Activated naive CD8-positive, alpha-beta T cell treated with anti-CD3 and anti-CD28 coated beads, Interleukin-2, amount 10 ng/mL, durations not matched to agents 7 days and 5 days (primary cell): ENCODE results near the gene HECW1. TPM values are rescaled to one million over a fixed set of nuclear protein-coding genes. Genes with fewer than 3 reads are reported as not detected.
"Not testable (repeated sequence)": the region's sequence is repeated elsewhere in the genome, so short reads cannot be mapped to it uniquely, and the experiment has no call there.

Source experiments
- ATAC-seq: fragments of 150-1000 bp; cut with Tn5 transposase; one replicate; pipeline ENCODE4 v1.10.0; 2021; ENCODE audit warnings: low read depth, moderate library complexity
- POLR2A ChIA-PET: fragments of 350-600 bp; sonication (Branson Sonifier 250); formaldehyde crosslinking; loops from one replicate; lab custom pipeline; 2021; ENCODE audit warnings: antibody characterized with exemption; lab: Charles Lee
- DNase-seq: peaks from one replicate; pipeline ENCODE4 v3.0.0; 2021
- H3K27ac Mint-ChIP-seq: one replicate; pipeline ENCODE4 v1.8.0; 2022; ENCODE audit warnings: mild to moderate bottlenecking, mixed read lengths
- H3K27me3 Mint-ChIP-seq: one replicate; pipeline ENCODE4 v1.8.0; 2022; ENCODE audit warnings: mild to moderate bottlenecking, moderate library complexity, mixed read lengths
- H3K36me3 Mint-ChIP-seq: one replicate; pipeline ENCODE4 v1.8.0; 2021; ENCODE audit warnings: mild to moderate bottlenecking, mixed read lengths
- H3K4me1 Mint-ChIP-seq: one replicate; pipeline ENCODE4 v1.8.0; 2021; ENCODE audit warnings: mixed read lengths
- H3K4me3 Mint-ChIP-seq: one replicate; pipeline ENCODE4 v1.8.0; 2022; ENCODE audit warnings: mild to moderate bottlenecking, moderate library complexity, mixed read lengths
- H3K9me3 Mint-ChIP-seq: one replicate; pipeline ENCODE4 v1.8.0; 2021; ENCODE audit warnings: mixed read lengths
- total RNA-seq, 2 experiments: library from RNA; stranded (reverse); gene quantifications; one replicate each; pipeline ENCODE4 v1.2.3, GENCODE V29; 2021

Gene HECW1
- total RNA-seq, 2 experiments from 2014 or later: not detected

DNA sequence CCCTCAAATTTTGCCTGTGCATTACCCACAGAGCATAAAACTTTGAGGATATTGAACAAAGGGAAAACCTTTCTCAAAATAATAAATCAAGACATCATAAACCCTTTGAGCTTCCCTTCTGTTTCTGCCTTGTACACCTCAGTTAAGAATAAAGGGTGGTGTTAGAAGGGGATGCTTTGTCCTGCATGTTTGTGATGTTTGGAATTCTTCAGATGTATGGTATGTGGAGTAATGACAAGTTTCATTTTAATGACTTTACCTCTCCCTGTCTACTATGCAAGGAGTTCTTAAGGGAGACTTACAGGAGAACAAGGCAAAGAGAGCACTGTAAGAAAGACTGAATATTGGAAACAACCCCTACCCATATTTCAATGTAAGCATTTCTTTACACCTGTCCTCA, 99.2 kb downstream of the HECW1 start:
- Mint-ChIP-seq H3K27me3 (peaks cover 7% of the 10 kb centered on the region), H3K27ac (no peak overlapping the region), H3K9me3 (no peaks in the 10 kb centered on the region), H3K4me3 (no peak overlapping the region), H3K4me1 (no peaks in the 10 kb centered on the region), H3K36me3 (no peaks in the 10 kb centered on the region)
- POLR2A ChIA-PET: no interaction called here
- ATAC-seq (no peak), DNase-seq (no peak)

DNA sequence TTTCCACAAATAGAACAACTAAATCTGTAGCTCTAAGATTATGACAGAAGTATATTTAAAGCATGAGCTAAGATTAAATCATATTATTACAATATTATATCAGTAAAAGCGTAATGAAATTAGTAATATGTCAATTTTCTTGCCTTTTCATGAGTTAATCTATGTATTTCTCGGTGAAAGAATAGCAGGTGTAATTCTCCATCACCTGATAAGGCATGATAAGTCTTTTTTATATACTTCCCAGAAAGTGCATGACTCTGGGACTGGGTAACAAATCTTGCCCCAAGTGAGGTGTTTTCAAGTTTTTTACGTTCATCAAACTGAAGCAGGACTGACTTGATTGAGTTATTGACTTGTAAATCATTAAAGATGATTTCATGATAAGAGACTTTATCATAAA, 100.5 kb downstream of the HECW1 start:
- H3K4me1 Mint-ChIP-seq: no peaks in the 10 kb centered on the region
- H3K4me3 Mint-ChIP-seq: no peak overlapping the region
- H3K27ac Mint-ChIP-seq: no peak overlapping the region
- ATAC-seq (no peak), DNase-seq (no peak)
- no peaks in the 10 kb centered on the region for H3K9me3 Mint-ChIP-seq
- H3K27me3 Mint-ChIP-seq: peaks cover 7% of the 10 kb centered on the region
- POLR2A ChIA-PET: no interaction called here
- no peaks in the 10 kb centered on the region for H3K36me3 Mint-ChIP-seq

DNA sequence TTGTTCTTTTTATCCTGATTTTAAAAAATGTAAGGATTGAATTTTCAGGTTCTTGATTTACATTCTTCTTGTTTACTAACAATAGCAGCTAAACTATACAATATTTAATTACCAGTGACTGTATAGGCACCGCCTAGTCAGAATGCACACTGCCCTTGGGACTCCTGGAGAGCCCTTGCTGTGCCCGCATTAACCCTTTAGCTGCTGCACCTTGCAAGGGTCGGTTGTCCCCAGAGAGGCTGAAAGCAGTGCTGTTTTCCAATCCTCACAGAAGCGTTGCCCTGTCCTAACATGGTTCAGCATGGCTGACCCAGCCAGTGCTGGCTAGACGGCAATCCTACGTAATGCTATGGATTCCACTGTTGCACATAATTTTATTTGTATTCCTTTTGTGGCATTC, 102.6 kb downstream of the HECW1 start:
- POLR2A ChIA-PET: no interaction called here
- Mint-ChIP-seq H3K36me3 (no peaks in the 10 kb centered on the region), H3K27ac (no peak overlapping the region), H3K4me1 (no peaks in the 10 kb centered on the region), H3K4me3 (no peak overlapping the region), H3K9me3 (no peaks in the 10 kb centered on the region), H3K27me3 (peaks cover 7% of the 10 kb centered on the region)
- DNase-seq (no peak), ATAC-seq (no peak)

DNA sequence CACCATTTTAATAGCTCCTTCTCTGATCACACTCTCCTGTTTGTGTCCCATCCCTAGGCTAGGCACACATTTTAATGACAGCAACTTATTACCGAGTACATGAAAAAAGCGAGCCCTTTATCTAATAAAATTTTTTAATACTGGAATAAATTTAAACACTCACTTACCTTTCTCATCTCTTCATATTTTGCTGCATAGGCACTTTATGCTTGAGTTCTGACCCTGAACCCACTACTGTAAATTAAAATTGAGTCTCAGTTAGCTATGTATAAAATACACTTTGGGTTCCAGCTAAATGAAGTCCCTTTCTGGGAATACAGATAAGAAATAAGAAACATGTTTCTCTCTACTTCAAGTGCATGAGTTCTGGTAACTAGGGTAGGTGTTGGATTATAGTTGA, 104.6 kb downstream of the HECW1 start:
- POLR2A ChIA-PET: no interaction called here

DNA sequence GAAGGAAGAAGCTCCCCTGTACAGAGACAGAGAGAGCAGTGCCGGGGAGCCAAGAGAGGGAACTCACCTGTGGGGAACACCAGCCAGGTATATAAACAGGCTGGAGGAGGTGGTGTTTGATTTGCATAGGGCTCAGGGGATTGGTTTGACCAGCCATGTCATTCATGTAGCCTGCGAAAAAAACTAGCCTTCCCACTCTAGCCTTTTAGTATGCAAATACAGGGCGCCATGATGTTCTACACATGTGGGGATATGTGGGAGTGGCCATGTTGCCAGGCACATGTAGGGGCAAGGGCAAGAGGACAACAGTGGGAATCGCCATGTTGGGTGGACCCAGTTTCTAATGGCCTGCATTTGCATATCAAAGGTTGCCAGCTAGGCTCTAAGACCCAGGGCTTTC, 106.5 kb downstream of the HECW1 start:
- H3K4me3 Mint-ChIP-seq, H3K27me3 Mint-ChIP-seq, H3K36me3 Mint-ChIP-seq, DNase-seq, ATAC-seq, POLR2A ChIA-PET, H3K9me3 Mint-ChIP-seq, H3K27ac Mint-ChIP-seq, H3K4me1 Mint-ChIP-seq: not testable (repeated sequence)

More for the DNA sequence above, 104.6 kb downstream of the HECW1 start:
- no peaks in the 10 kb centered on the region for H3K36me3 Mint-ChIP-seq
- DNase-seq (no peak), ATAC-seq (no peak)
- H3K9me3 Mint-ChIP-seq: no peaks in the 10 kb centered on the region
- H3K4me3 Mint-ChIP-seq: no peak overlapping the region
- no peaks in the 10 kb centered on the region for H3K4me1 Mint-ChIP-seq
- peaks cover 7% of the 10 kb centered on the region for H3K27me3 Mint-ChIP-seq
- H3K27ac Mint-ChIP-seq: no peak overlapping the region

DNA sequence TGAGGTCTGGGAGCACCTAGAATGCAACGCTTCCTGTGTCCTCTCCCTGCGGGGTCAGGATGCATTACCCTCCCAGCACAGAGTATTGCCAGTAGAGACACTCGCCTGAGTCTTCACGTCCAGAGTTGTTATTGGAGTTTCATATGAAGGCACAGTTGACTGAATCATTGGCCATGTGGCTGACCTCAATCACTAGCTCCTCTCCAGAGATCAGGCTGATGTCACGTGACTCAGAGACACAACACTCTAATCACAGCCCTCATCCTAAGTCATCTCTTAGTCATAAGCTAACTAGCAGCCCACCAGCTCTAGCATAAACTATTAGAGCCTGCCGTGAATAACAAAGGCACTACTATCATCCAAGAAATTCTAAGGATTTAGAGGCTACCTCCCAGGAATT, 107.8 kb downstream of the HECW1 start:
- Mint-ChIP-seq H3K36me3 (no peaks in the 10 kb centered on the region), H3K9me3 (no peaks in the 10 kb centered on the region), H3K4me1 (no peaks in the 10 kb centered on the region), H3K27ac (no peak overlapping the region), H3K27me3 (peaks cover 5% of the 10 kb centered on the region), H3K4me3 (no peak overlapping the region)
- DNase-seq (no peak), ATAC-seq (no peak)
- POLR2A ChIA-PET: no interaction called here

DNA sequence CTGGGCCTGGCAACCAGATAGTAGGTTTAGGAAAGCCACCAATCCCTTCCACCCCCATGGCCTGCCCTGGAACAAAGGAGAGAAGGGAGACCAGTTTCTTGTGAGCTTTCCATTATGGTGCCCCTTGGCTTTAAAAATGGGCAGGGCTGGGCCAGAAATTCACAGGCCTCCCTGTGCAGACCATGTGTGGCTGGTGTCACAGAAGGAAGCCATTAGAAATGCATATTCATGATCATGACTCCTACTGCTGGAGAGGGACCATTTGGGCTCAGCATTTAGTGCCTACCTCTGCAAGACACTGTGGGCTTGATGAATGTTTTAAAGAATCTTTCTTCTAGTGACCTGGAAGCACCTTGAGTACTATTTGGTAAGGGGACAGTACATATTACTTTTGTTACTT, 108.3 kb downstream of the HECW1 start:
- POLR2A ChIA-PET: no interaction called here
- Mint-ChIP-seq H3K9me3 (no peaks in the 10 kb centered on the region), H3K4me1 (no peaks in the 10 kb centered on the region), H3K27ac (no peak overlapping the region), H3K27me3 (peaks cover 1% of the 10 kb centered on the region), H3K4me3 (no peak overlapping the region), H3K36me3 (no peaks in the 10 kb centered on the region)
- ATAC-seq (no peak), DNase-seq (no peak)

DNA sequence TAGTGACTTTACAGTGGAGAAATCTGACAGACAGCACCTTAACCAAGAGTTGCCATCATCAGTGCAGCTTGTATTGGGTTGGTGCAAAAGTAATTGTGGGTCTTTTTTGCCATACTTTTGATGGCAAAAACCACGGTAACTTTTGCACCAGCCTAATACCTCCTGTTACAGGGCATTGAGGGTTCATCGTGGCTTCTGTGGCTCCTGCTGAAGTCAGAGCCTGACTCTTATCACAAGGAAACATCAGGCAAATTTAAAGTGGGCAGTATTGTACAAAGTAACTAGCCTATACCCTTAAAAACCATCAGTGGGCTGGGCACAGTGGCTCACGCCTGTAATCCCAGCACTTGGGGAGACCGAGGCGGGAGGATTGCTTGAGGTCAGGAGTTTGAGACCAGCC, 117.4 kb downstream of the HECW1 start:
- no peaks in the 10 kb centered on the region for H3K36me3 Mint-ChIP-seq
- POLR2A ChIA-PET: no interaction called here
- no peak for DNase-seq
- no peaks in the 10 kb centered on the region for H3K9me3 Mint-ChIP-seq
- ATAC-seq: no peak
- no peak overlapping the region for H3K27ac Mint-ChIP-seq
- H3K4me1 Mint-ChIP-seq: peaks cover 3% of the 10 kb centered on the region
- peaks cover 28% of the 10 kb centered on the region for H3K27me3 Mint-ChIP-seq
- no peak overlapping the region for H3K4me3 Mint-ChIP-seq

DNA sequence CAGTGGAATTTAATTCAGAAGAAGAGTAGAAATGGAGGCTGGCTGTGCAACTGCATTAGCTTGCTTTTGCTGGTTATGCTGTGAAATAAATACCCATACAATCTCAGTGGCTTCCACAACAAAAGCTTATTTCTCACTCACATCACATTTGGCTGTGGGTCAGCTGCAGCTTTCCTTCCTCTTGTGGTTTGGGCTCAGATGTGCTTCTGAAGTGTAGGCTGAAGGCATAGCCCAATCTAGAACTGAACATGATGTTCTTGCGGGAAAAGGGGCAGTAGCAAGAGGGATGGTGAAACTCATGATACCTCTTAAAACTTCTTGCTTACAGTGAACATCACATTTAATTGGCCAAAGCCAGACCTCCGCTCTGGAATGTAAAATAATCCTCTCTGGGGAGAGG, 119.9 kb downstream of the HECW1 start:
- Mint-ChIP-seq H3K27me3 (peaks cover 28% of the 10 kb centered on the region), H3K27ac (no peak overlapping the region), H3K4me3 (no peak overlapping the region), H3K4me1 (peaks cover 3% of the 10 kb centered on the region), H3K9me3 (no peaks in the 10 kb centered on the region), H3K36me3 (no peaks in the 10 kb centered on the region)
- POLR2A ChIA-PET: no interaction called here
- DNase-seq (no peak), ATAC-seq (no peak)

DNA sequence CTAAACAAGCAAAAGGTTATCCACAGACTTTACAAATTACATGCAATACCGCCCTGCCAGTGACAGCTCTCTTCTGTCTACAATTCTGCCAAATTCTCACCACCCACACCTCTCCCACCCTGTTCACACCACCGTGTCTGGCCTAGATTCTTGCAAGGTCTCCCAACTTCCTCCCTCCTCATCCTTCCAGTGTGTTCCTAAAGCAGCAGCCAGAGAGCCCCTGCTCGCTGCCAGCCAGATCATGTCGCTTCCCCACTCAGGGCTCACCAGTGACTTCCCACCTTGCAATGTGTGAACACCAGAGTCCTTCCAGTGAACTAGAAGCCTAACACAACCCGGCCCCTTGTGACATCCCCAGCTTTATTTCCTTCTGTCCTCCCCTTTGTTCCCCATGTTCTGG, 121.6 kb downstream of the HECW1 start:
- no peak overlapping the region for H3K27ac Mint-ChIP-seq

DNA sequence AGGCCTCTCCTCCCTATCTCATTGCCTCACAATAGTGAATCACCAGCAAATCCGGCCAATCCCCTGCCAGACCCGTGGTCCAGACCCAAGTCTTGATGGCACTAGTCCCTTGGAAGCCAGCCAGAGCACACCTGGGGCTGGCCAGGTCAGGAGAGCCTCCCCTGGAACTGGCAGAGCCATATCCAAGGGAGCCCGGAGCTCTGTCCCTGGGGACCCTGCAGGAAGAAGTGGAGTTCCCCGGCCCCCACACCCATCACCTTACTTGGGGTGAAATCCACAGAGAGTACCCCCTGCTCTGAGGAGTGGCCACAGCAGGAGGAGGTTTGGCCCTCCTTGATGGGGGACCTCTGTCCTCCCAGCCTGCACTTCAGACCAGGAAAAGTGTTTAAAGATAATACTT, 122.5 kb downstream of the HECW1 start:
- POLR2A ChIA-PET: no interaction called here

More for the DNA sequence above, 121.6 kb downstream of the HECW1 start:
- ATAC-seq (no peak), DNase-seq (no peak)
- H3K36me3 Mint-ChIP-seq: no peaks in the 10 kb centered on the region
- H3K9me3 Mint-ChIP-seq: no peaks in the 10 kb centered on the region
- no peak overlapping the region for H3K4me3 Mint-ChIP-seq
- POLR2A ChIA-PET: no interaction called here
- peaks cover 2% of the 10 kb centered on the region for H3K4me1 Mint-ChIP-seq
- H3K27me3 Mint-ChIP-seq: peaks cover 18% of the 10 kb centered on the region

DNA sequence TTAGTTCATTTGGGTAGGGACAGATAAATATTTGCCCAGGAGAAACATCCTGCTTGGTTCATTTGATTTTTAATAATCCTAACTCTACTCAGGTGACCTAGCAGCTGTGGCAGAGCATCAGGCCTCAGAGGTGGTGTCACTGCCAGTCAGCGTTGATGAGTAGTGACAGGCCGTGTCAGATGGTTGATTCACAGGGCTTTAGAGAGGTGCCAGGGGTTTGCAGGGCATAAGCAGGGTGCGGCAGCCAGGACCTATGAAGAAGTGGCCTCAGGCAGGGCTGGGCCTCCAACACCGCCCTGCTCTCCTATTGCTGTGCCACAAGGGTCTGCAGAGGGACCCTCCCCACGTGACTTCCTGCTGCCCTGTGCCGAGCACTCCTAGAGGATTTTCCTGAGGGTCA, 128.1 kb downstream of the HECW1 start:
- H3K9me3 Mint-ChIP-seq: no peaks in the 10 kb centered on the region
- H3K4me1 Mint-ChIP-seq: no peaks in the 10 kb centered on the region
- DNase-seq: no peak
- H3K27ac Mint-ChIP-seq: no peak overlapping the region
- no peaks in the 10 kb centered on the region for H3K36me3 Mint-ChIP-seq
- no peak overlapping the region for H3K4me3 Mint-ChIP-seq
- POLR2A ChIA-PET: no interaction called here
- H3K27me3 Mint-ChIP-seq: peaks cover 2% of the 10 kb centered on the region
- ATAC-seq: no peak

More for the DNA sequence above, 122.5 kb downstream of the HECW1 start:
- H3K4me1 Mint-ChIP-seq: no peaks in the 10 kb centered on the region
- H3K9me3 Mint-ChIP-seq: no peaks in the 10 kb centered on the region
- no peak overlapping the region for H3K4me3 Mint-ChIP-seq
- peaks cover 11% of the 10 kb centered on the region for H3K27me3 Mint-ChIP-seq
- H3K27ac Mint-ChIP-seq: no peak overlapping the region
- DNase-seq: no peak
- H3K36me3 Mint-ChIP-seq: no peaks in the 10 kb centered on the region
- no peak for ATAC-seq

DNA sequence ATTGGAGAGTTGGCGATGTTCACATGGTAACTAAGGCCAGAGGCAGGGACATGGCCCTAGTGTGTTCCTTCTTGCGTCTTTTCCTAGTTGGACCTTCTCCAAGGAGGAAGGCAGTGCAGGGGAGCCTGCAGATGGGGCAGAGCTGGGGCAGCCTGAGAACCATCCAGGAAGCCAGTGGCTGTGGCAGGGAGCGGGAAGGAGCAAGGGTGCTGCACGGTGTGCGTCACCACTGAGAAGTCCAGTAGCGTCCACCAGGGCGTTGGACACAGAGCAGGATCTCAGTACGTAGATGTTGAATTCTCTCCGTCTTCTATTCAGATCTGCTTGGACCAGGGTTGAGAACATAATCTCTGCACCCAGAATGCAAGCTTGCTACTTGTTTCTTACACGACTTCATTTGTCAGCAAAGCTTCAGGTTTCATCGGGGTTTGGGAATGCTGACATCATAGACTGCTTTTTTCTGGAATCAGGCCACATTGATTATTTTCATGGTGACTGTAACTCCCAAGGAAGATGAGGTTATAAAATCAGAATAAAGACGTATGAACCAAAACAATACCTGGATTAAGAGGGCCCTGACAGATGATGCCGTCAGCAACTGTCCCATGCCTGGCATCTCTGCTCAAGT, 130.3 kb downstream of the HECW1 start:
- ATAC-seq: no peak
- no peaks in the 10 kb centered on the region for H3K9me3 Mint-ChIP-seq
- POLR2A ChIA-PET: no interaction called here
- H3K27me3 Mint-ChIP-seq: peaks cover 8% of the 10 kb centered on the region
- no peak overlapping the region for H3K27ac Mint-ChIP-seq
- DNase-seq: no peak
- H3K4me1 Mint-ChIP-seq: no peaks in the 10 kb centered on the region
- no peak overlapping the region for H3K4me3 Mint-ChIP-seq
- no peaks in the 10 kb centered on the region for H3K36me3 Mint-ChIP-seq

DNA sequence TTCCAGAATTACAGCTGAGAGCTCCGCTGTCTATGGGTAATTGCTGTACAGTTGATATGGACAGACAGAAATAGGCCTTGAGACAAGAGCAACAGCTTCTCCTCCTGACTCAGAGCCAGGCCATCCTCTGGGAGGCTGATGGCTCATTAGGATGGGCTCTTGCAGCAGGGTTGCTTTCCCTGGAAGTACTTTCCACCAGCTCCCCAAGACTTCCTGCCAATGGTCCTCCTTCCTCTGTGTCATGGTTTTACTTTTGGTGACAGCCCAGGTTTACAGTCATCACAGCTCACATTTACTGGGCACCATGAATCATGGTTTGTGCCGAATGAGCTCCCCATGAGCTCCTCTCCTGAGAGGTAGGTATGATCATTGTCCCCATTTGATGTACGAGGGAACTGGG, 131.8 kb downstream of the HECW1 start:
- ATAC-seq (no peak), DNase-seq (no peak)
- Mint-ChIP-seq H3K27ac (no peak overlapping the region), H3K4me1 (no peaks in the 10 kb centered on the region), H3K27me3 (peaks cover 6% of the 10 kb centered on the region), H3K4me3 (no peak overlapping the region), H3K36me3 (no peaks in the 10 kb centered on the region), H3K9me3 (no peaks in the 10 kb centered on the region)
- POLR2A ChIA-PET: no interaction called here

DNA sequence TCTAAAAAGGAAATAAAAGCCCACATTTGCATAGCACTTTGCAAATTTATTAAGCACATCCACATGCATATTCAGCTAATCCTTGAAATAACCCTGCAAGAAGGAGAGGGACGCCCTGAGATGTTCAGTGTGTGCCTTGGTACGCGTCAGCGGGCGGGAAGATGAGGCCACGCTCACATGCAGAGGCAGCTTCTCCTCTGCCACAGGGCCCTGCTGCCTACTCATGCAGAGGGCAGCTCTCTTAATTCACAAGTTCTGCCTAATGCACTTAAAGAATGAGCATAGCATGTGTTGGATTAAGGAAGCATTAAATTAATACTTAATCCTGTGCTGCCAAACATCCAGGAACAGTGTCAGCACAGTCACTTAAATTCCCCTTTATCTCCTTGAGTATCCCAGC, 132.3 kb downstream of the HECW1 start:
- H3K4me3 Mint-ChIP-seq: no peak overlapping the region
- H3K36me3 Mint-ChIP-seq: no peaks in the 10 kb centered on the region
- H3K27ac Mint-ChIP-seq: no peak overlapping the region
- H3K4me1 Mint-ChIP-seq: no peaks in the 10 kb centered on the region
- peaks cover 6% of the 10 kb centered on the region for H3K27me3 Mint-ChIP-seq
- DNase-seq (no peak), ATAC-seq (no peak)
- POLR2A ChIA-PET: no interaction called here
- no peaks in the 10 kb centered on the region for H3K9me3 Mint-ChIP-seq
